H9 (cell line): Measurements from ENCODE around the gene FKBP1C. TPM values are rescaled to one million over a fixed set of nuclear protein-coding genes. Genes with fewer than 3 reads are reported as not detected.

ENCODE experiments used
- DNase-seq: peaks from one replicate; pipeline ENCODE4 v3.0.0-alpha.2; 2017
- H2AFZ ChIP-seq: one replicate; pipeline ENCODE4 v1.6.1; 2013; ENCODE audit warnings: mild to moderate bottlenecking, low read length, control low read depth, moderate library complexity
- H2AK5ac ChIP-seq: 2 replicates; pipeline ENCODE4 v1.6.1; 2013; ENCODE audit warnings: low read length, control low read depth, mixed read lengths; ENCODE audit not compliant: insufficient read length
- H2BK120ac ChIP-seq: one replicate; pipeline ENCODE4 v1.6.1; 2013; ENCODE audit warnings: low read depth, mild to moderate bottlenecking, low read length, control low read depth, inconsistent platforms; ENCODE audit not compliant: poor library complexity, severe bottlenecking
- H2BK12ac ChIP-seq: 2 replicates; pipeline ENCODE4 v1.6.1; 2013; ENCODE audit warnings: low read length, control low read depth, mixed read lengths, low read depth; ENCODE audit not compliant: insufficient read length
- H2BK15ac ChIP-seq: 2 replicates; pipeline ENCODE4 v1.6.1; 2013; ENCODE audit warnings: low read depth, low read length, control low read depth
- H2BK20ac ChIP-seq: one replicate; pipeline ENCODE4 v1.6.1; 2013; ENCODE audit warnings: low read depth, mild to moderate bottlenecking, low read length, control low read depth, inconsistent platforms; ENCODE audit not compliant: poor library complexity, severe bottlenecking
- H2BK5ac ChIP-seq: 2 replicates; pipeline ENCODE4 v1.6.1; 2013; ENCODE audit warnings: low read length, control low read depth, mixed read lengths; ENCODE audit not compliant: insufficient read length
- H3K14ac ChIP-seq: 2 replicates; pipeline ENCODE4 v1.6.1; 2013; ENCODE audit warnings: low read length, control low read depth; ENCODE audit not compliant: insufficient read depth
- H3K18ac ChIP-seq: 2 replicates; pipeline ENCODE4 v1.6.1; 2013; ENCODE audit warnings: low read depth, mild to moderate bottlenecking, mixed read lengths, low read length, control low read depth; ENCODE audit not compliant: insufficient read length
- H3K23ac ChIP-seq: 2 replicates; pipeline ENCODE4 v1.6.1; 2013; ENCODE audit warnings: low read length, control low read depth, mixed read lengths, low read depth; ENCODE audit not compliant: insufficient read length
- H3K23me2 ChIP-seq: 2 replicates; pipeline ENCODE4 v1.6.1; 2013; ENCODE audit warnings: low read depth, mild to moderate bottlenecking, mixed read lengths, low read length, control low read depth; ENCODE audit not compliant: insufficient read length, poor library complexity, severe bottlenecking
- H3K27ac ChIP-seq: 2 replicates; pipeline ENCODE4 v1.5.1; 2013; ENCODE audit warnings: low read length, control low read depth, mixed read lengths, low read depth; ENCODE audit not compliant: insufficient read length
- H3K27me3 ChIP-seq: 2 replicates; pipeline ENCODE4 v1.6.1; 2013; ENCODE audit warnings: low read length, control low read depth, inconsistent platforms; ENCODE audit not compliant: insufficient read depth
- H3K4ac ChIP-seq: 2 replicates; pipeline ENCODE4 v1.6.1; 2013; ENCODE audit warnings: low read depth, mild to moderate bottlenecking, control low read depth, inconsistent platforms, low read length, moderate library complexity
- H3K4me1 ChIP-seq: 2 replicates; pipeline ENCODE4 v1.6.1; 2013; ENCODE audit warnings: low read length, control low read depth, inconsistent platforms; ENCODE audit not compliant: insufficient read depth
- H3K4me2 ChIP-seq: 2 replicates; pipeline ENCODE4 v1.6.1; 2013; ENCODE audit warnings: low read length, control low read depth, mixed read lengths; ENCODE audit not compliant: insufficient read length, insufficient read depth
- H3K56ac ChIP-seq: 2 replicates; pipeline ENCODE4 v1.6.1; 2013; ENCODE audit warnings: low read depth, mild to moderate bottlenecking, mixed read lengths, low read length, control low read depth; ENCODE audit not compliant: insufficient read length
- H3K79me1 ChIP-seq: 2 replicates; pipeline ENCODE4 v1.6.1; 2013; ENCODE audit warnings: low read depth, mild to moderate bottlenecking, moderate library complexity, low read length, control low read depth, inconsistent platforms; ENCODE audit not compliant: insufficient read depth, poor library complexity, severe bottlenecking
- H3K79me2 ChIP-seq: 2 replicates; pipeline ENCODE4 v1.6.1; 2013; ENCODE audit warnings: low read length, control low read depth, inconsistent platforms; ENCODE audit not compliant: insufficient read depth
- H3K9ac ChIP-seq: 2 replicates; pipeline ENCODE4 v1.6.1; 2013; ENCODE audit warnings: low read length, control low read depth, mixed read lengths; ENCODE audit not compliant: insufficient read length; ENCODE audit errors: extremely low read depth
- H3K9me3 ChIP-seq: one replicate; pipeline ENCODE4 v1.6.1; 2013; ENCODE audit warnings: low read depth, low read length, inconsistent platforms; ENCODE audit not compliant: control insufficient read depth
- H3T11ph ChIP-seq: one replicate; pipeline ENCODE4 v1.6.1; 2013; ENCODE audit warnings: mild to moderate bottlenecking, low read length, control low read depth, inconsistent platforms
- H4K20me1 ChIP-seq: one replicate; pipeline ENCODE4 v1.6.1; 2013; ENCODE audit not compliant: control insufficient read depth, insufficient read length, insufficient read depth
- H4K5ac ChIP-seq: 2 replicates; pipeline ENCODE4 v1.6.1; 2013; ENCODE audit warnings: low read depth, mild to moderate bottlenecking, mixed read lengths, low read length, control low read depth; ENCODE audit not compliant: insufficient read length
- H4K8ac ChIP-seq: replicated peaks from 2 replicates; pipeline ENCODE4 v1.6.1; 2013; ENCODE audit warnings: low read length, control low read depth, mixed read lengths, low read depth; ENCODE audit not compliant: insufficient read length
- H4K91ac ChIP-seq: 2 replicates; pipeline ENCODE4 v1.6.1; 2013; ENCODE audit warnings: low read depth, mild to moderate bottlenecking, moderate library complexity, mixed read lengths, low read length, control low read depth; ENCODE audit not compliant: insufficient read length
- H3K27ac Mint-ChIP-seq, 3 experiments: 2 replicates in 2 of 3; 3 replicates in 1 of 3; pipeline ENCODE4 v1.8.0; 2020 to 2021; ENCODE audit warnings: mixed read lengths in 3 of 3, mild to moderate bottlenecking in 1 of 3, moderate library complexity in 1 of 3
- H3K27me3 Mint-ChIP-seq: 2 replicates; pipeline ENCODE4 v1.8.0; 2021; ENCODE audit warnings: low read depth, mild to moderate bottlenecking, moderate library complexity, mixed read lengths
- H3K36me3 Mint-ChIP-seq, 3 experiments: 2 replicates in 2 of 3; 3 replicates in 1 of 3; pipeline ENCODE4 v1.8.0; 2020 to 2021; ENCODE audit warnings: low read depth in 3 of 3, mixed read lengths in 3 of 3; ENCODE audit not compliant: insufficient read depth in 1 of 3
- H3K4me1 Mint-ChIP-seq, 2 experiments: 2 replicates each; pipeline ENCODE4 v1.8.0; 2020; ENCODE audit warnings: mixed read lengths in 2 of 2
- H3K4me3 Mint-ChIP-seq, 2 experiments: 2 replicates in 1 of 2; 3 replicates in 1 of 2; pipeline ENCODE4 v1.8.0; 2020 to 2021; ENCODE audit warnings: mild to moderate bottlenecking in 2 of 2, mixed read lengths in 2 of 2, moderate library complexity in 1 of 2
- H3K9me3 Mint-ChIP-seq, 2 experiments: 2 replicates in 1 of 2; 3 replicates in 1 of 2; pipeline ENCODE4 v1.8.0; 2020; ENCODE audit warnings: mild to moderate bottlenecking in 2 of 2, mixed read lengths in 2 of 2, moderate library complexity in 1 of 2
- CTCF ChIP-seq: fragments of 200-600 bp; sonication (generic); conservative IDR thresholded peaks from 3 replicates; pipeline ENCODE4 v1.8.0; 2021; ENCODE audit warnings: antibody characterized with exemption, mild to moderate bottlenecking
- total RNA-seq: library from RNA; stranded (reverse); gene quantifications from 2 replicates; pipeline ENCODE4 v1.2.1, GENCODE V29; 2021

FKBP1C gene
- total RNA-seq, 1 experiment from 2014 or later, result 0.52 TPM

DNA sequence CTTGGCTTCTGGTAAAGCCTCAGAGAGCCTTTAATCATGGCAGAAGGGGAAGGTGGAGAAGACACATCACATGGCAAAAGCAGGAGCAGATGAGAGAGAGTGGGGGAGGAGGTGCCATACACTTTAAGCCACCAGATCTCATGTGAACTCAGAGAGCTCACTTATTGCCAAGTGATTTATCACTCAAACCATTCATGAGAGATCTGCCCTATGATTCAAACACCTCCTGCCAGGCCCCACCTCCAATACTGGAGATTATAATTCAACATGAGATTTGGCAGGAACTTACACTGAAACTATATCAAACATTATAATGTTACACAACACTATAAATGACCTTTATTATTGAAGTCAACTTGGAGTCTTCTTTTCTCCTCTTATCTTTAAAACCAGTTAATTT, 47.9 kb downstream of the FKBP1C start:
- H3K4ac ChIP-seq, result no peak overlapping the region
- H2BK120ac ChIP-seq, result no peak overlapping the region
- DNase-seq, result no peak
- no peak overlapping the region for H4K91ac ChIP-seq
- no peak overlapping the region for H3K4me2 ChIP-seq
- H3K4me3 Mint-ChIP-seq, result no peak overlapping the region; a peak in 1 of 5 replicates
- H3T11ph ChIP-seq, result no peak overlapping the region
- peaks cover 5 to 17% of the 10 kb centered on the region in 2 experiments; a peak in 2 of 4 replicates for H3K4me1 Mint-ChIP-seq
- H3K79me1 ChIP-seq, result no peaks in the 10 kb centered on the region
- no peaks in the 10 kb centered on the region for H3K27me3 ChIP-seq
- no peak overlapping the region for H3K9ac ChIP-seq
- H4K8ac ChIP-seq, result no peak overlapping the region
- H3K9me3 Mint-ChIP-seq, result peaks cover 2 to 3% of the 10 kb centered on the region in 2 experiments; a peak in 3 of 5 replicates
- no peaks in the 10 kb centered on the region for H3K79me2 ChIP-seq
- H4K5ac ChIP-seq, result no peak overlapping the region
- TF ChIP-seq CTCF, result no peak
- H3K56ac ChIP-seq, result no peak overlapping the region
- no peak overlapping the region for H3K23ac ChIP-seq
- H3K27ac ChIP-seq, result no peak overlapping the region
- no peaks in the 10 kb centered on the region for H3K9me3 ChIP-seq
- 0 out of 7 replicates have a peak, but pooled peaks cover 0 to 4% (median 0%) of the 10 kb centered on the region in 3 experiments for H3K36me3 Mint-ChIP-seq
- H2BK20ac ChIP-seq, result no peak overlapping the region
- H4K20me1 ChIP-seq, result no peaks in the 10 kb centered on the region
- no peak overlapping the region for H2BK15ac ChIP-seq
- no peak overlapping the region for H3K14ac ChIP-seq
- H3K4me1 ChIP-seq, result peaks cover 4% of the 10 kb centered on the region; the same call in 1 of the 2 replicates
- peak overlapping the region in 1 of 3 experiments; percentile 44; a peak in 1 of 7 replicates for H3K27ac Mint-ChIP-seq
- H2AFZ ChIP-seq, result no peak overlapping the region
- no peaks in the 10 kb centered on the region for H3K27me3 Mint-ChIP-seq
- no peaks in the 10 kb centered on the region for H3K23me2 ChIP-seq
- no peak overlapping the region for H2BK12ac ChIP-seq
- no peak overlapping the region for H2BK5ac ChIP-seq
- H3K18ac ChIP-seq, result no peak overlapping the region
- no peak overlapping the region for H2AK5ac ChIP-seq
